LoVo (cell line): Measurements from ENCODE around the gene ADAMTS2.

ENCODE experiments used
- DNase-seq: peaks from one replicate; pipeline ENCODE4 v3.0.0-alpha.2; 2016; ENCODE audit warnings: low spot score

ADAMTS2 gene

DNA sequence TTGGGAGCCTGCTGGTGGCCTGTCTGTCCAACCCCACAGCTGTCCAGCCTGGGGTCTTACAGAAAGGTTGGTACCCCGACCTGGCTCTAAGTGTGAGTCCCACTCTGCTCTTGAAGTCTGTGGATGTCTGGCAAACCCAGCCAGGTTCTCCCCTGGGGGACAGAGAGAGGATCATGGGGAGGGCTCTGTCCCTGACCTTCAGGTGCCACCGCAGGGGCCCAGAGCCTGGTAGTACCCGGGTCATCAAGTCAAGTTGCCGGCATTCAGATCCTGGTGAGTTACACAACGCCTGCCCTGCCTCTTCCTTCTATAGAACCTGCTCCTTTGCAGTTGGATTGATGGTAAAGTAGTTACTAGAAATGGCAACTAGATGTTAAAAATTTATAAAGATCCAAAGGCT, 66.7 kb downstream of the ADAMTS2 start:
- no peak for DNase-seq

GRCh38 chr5:179278119-179278518, 67.1 kb downstream of the ADAMTS2 start:
- no peak for DNase-seq

GRCh38 chr5:179276838-179277395, 68.3 kb downstream of the ADAMTS2 start:
- no peak for DNase-seq

- no peak for DNase-seq
These were observed 69.1 kb downstream of the ADAMTS2 start for GRCh38 chr5:179275941-179276837.

GRCh38 chr5:179275381-179275878, 69.8 kb downstream of the ADAMTS2 start:
- DNase-seq: no peak

- DNase-seq: no peak
These were observed 70.6 kb downstream of the ADAMTS2 start for GRCh38 chr5:179274321-179275315.

DNA sequence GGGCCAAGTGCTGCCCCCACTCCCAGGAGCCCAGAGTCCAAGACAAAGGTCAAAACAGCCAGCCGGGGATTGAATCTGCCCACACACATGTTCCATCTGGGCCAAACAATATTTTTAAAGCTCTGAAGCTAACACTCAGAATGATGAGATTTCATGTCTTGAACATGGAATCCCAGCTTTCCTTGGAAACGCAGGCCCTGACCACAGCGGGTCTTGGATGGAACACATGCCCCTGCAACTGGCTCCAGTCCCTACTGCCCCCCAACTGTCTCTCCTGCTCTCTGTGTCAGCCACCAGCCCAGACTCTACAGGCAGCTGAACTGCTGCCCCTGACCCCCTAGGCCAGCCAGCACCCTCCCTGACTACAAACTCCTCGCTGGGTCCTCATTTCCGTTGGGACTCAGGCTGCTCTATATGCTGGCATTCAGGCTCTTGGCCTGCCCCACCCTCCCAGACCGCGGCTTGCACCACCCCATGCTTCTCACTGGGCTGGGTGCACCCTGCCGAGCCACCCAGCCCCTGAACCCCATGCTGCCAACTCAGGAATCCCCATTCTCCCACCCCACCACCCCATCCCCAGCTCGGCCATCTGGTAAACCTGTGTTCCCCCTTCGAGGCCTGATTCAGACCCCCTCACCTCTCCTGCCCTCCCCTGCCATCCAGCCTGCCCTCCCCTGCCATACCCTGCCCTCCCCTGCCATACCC, 71.7 kb downstream of the ADAMTS2 start:
- DNase-seq: no peak

GRCh38 chr5:179273073-179273435, 72.2 kb downstream of the ADAMTS2 start:
- DNase-seq: no peak

- DNase-seq: no peak
These were observed 72.8 kb downstream of the ADAMTS2 start for GRCh38 chr5:179272326-179273072.

GRCh38 chr5:179271821-179272325, 73.4 kb downstream of the ADAMTS2 start:
- no peak for DNase-seq

- DNase-seq: no peak
These were observed 73.9 kb downstream of the ADAMTS2 start for GRCh38 chr5:179271428-179271734.

- no peak for DNase-seq
These were observed 74.5 kb downstream of the ADAMTS2 start for GRCh38 chr5:179270581-179271427.

GRCh38 chr5:179269781-179270543, 75.3 kb downstream of the ADAMTS2 start:
- DNase-seq: no peak

DNA sequence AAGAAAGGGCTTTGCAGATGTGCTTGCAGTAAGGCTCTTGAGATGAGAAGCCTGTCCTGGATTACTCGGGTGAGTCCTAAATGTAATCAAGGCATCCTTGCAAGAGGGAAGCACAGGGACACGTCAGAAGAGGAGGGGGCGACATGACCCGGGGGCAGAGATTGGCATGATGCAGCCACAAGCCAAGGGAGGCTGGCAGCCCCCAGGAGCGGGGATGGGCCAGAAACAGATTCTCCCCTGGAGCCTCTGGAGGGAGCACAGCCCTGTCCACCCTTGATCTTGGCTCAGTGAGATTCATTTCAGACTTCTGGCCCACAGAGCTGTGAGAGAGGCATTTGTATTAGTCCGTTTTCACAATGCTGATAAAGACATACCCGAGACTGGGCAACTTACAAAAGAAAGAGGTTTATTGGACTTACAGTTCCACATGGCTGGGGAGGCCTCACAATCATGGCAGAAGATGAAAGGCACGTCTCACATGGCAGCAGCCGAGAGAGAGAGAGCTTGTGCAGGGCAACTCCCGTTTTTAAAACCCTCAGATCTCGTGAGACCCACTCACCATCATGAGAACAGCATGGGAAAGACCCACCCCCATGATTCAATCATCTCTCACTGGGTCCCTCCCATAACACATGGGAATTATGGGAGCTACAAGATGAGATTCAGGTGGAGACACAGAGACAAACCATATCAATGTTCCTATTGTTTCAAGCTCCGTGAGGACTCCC, 76.1 kb downstream of the ADAMTS2 start:
- DNase-seq: no peak

DNA sequence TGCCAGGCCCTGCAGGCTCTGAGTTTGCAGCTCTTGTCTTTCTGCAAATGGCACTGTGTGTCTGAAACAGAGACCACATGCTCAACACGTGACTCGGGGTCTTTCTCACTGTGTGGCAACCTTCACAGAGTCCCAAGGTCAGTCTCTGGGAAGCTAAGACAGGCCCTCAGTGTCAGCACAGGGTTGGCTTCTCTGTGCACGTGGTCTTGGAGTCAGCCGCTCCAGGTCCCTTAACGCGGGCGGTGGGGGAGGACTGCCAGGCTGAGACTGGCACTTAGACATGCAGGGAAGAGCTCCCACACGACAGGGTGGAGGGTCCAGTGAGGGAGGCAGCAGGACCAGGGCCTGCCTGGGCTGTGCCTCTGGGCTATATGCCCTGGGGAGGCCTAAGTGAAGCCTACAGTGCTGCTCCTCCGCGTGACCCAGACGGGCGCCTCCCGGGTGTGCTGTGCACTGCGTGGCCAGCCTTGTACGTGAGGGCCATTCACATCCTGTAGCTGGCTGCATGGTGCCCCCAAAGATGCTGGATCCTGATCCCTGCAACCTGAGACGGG, 76.8 kb downstream of the ADAMTS2 start:
- DNase-seq: no peak

DNA sequence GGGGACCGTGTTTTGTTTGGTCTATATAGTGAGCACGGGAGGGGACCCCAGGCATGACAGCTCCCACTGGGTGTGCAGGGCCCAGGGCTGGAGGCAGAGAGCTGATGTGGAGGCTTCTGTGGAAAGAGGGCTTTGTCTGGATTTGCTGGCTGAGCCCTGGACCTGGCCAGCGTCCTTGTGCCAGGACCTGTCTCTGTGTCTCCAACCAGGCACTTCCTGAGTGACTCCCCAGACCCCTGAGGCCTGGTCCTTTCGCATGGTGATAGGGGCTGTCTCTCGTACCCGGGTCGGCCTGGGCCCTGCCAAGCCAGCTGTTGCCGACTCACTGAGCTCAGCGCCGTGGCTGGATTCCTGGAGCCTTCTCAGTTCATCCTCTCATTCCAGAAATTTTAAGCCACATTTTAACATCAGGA, 77.6 kb downstream of the ADAMTS2 start:
- DNase-seq: no peak

- DNase-seq: no peak
These were observed 78.1 kb downstream of the ADAMTS2 start for GRCh38 chr5:179267071-179267670.
